Stimulated activated CD4-positive, alpha-beta T cell treated with anti-CD3 and anti-CD28 coated beads, Interleukin-15, amount 100 ng/mL, for 1 hour (primary cell): ENCODE measurements around the gene ATL2.
"Not testable (repeated sequence)": the region's sequence is repeated elsewhere in the genome, so short reads cannot be mapped to it uniquely, and the experiment has no call there.

Source experiments
- DNase-seq, 2 donors: peaks; one replicate each; pipeline ENCODE4 v3.0.0-alpha.2; 2020; ENCODE audit warnings: low read depth in 1 of 2, low spot score in 1 of 2

The ATL2 gene

DNA sequence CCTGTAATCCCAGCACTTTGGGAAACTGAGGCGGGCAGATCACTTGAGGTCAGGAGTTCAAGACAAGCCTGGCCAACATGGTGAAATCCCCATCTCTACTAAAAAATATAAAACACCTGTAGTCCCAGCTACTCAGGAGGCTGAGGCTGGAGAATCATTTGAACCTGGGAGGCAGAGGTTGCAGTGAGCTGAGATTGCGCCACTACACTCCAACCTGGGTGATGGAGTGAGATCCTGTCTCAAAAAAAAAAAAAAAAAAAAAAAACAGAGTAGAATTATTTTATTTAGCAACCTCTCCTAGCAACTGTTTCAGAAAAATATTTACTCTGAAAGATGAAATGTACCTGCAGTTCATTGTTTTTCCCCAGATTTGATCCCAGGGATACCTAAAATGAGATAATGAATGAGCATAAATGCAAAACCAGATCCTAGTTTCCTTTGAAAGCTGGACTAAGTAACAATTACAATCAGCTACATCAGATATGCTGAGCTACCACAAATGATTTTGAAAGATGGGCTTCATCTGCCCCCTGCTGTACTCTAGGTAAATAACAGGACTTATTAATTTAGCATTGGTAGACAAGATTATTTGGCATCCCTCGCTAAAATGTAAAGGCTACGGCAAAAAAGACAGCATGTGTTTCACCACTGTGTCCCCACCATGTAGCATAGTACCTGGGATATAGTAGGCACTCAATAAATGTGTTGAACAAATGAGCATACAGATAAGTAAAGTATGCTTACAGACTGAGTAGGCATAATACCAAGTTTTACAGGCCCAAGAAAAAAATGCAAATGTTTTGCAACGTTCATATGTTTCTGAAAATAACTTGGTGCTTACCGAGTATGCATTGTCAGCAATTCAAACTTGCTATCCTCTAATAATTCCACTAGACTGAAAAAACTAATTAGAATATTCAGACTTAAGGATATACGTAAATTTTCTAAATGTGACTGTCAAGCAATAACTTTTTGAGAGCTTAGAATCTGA, 102.5 kb downstream of the ATL2 start:
- DNase-seq = no peak

DNA sequence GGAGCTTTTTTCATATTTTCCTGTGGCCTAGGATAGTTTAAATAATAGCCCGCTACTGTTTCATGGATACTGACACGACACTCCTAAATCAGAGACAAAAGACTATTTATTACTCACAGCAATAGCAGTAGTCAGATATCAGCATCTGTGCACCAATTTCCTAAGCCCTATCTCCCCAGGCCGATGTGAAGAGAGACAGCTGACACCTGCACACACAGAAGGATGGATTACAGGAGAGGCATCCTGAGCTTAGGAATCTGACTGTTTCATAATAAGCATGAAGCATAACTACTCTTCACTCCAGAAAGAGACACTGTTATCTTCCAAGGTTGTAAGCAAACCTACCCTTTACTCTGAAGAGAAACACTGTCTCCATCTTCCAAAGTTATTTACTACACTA, 105.4 kb downstream of the ATL2 start:
- DNase-seq = no peak

DNA sequence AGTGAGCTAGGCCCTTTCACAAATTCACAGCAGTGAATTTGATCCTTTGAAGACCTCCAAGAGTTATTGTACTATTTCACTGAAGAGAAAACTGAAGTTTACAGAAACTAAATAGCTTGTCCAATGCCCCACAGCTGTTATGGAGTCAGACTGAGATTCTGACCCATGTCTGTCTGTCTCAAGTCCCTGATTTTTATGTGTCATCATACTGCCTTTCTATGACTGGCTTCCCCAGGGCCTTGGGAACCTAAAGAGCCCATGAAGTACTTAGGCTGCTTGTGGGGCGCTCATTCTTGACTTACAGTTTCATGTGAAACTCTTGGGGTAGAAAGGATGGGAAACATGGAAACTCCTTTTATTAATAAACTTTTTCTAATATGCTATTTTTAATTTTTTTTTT, 107.7 kb downstream of the ATL2 start:
- DNase-seq = no peak

DNA sequence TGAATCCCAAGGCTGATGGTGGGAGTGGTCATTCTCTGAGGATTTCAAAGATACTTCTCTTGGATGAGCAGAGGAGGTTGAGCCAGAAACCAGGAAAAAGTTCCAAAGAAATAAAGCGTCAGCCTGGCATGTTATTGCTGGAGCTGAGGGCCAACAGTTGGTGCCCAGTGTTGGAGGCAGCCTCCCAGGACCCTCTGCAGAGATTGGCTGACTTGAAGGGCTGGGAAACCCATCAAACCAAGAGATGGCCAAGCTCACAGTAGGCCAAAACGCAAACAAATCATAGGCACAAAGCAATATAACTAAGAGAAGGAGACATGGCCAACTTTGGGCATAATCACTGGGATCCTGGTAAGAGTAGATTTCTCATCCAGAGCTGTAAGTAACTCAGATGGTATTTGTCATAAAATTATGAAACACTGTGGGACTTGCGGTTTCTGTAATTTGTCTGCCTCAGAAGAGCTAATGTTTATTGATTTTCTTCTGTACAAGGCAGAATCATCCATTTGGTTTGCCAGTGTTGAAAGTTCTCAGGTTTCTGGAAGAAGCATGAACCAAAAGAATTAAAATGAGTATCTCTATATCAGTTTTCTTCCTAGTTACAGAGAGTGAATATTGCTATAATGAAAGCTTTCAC, 108.3 kb downstream of the ATL2 start:
- no peak for DNase-seq

DNA sequence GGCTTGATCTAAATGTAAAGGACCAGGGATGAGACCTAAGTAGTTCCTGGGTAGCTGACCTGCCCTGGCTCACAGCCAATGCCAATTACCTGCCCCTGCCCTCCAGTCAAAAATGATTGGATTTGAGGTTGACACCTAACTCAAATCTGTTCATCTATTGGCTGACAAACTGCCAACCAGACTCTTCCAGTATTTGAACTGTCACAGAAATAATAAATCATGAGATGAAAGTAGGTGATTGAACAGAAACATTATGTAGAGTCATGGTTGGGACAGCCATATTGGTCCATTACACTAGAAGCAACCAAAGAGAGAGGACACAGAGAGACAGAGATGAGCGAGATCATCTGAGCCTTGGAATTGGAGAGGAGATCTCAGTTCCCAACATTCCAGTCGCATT, 109.1 kb downstream of the ATL2 start:
- DNase-seq = no peak

DNA sequence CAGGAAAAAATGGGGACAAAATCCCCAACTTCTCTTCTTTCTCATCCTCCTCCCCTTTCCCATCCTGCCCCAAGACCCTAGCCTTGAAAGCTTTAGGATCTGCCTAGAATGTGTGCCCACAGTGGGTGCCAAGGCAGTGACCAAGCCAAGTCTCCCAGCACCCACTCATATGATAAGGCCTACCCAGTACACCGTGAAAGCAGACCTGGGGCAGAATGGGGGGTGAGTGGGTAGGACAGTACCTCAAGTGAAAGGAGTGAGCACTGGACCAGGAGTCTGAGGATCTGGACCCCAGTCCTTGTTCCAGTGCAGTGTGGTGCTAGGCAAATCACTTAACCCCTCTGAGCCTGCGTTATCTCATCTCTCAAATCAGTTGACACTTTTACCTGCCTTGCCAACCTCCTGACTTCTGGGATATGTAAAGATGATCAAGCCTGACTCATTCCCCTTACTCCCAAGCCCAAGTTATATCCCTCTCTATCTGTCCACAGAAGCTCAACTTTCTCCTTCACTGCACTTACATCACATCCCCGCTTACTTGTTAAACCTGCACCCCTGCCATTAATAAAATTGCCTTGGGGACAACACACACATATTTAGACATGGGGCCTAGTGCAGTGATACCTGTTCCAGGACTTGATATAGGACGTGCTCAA, 109.7 kb downstream of the ATL2 start:
- no peak for DNase-seq

DNA sequence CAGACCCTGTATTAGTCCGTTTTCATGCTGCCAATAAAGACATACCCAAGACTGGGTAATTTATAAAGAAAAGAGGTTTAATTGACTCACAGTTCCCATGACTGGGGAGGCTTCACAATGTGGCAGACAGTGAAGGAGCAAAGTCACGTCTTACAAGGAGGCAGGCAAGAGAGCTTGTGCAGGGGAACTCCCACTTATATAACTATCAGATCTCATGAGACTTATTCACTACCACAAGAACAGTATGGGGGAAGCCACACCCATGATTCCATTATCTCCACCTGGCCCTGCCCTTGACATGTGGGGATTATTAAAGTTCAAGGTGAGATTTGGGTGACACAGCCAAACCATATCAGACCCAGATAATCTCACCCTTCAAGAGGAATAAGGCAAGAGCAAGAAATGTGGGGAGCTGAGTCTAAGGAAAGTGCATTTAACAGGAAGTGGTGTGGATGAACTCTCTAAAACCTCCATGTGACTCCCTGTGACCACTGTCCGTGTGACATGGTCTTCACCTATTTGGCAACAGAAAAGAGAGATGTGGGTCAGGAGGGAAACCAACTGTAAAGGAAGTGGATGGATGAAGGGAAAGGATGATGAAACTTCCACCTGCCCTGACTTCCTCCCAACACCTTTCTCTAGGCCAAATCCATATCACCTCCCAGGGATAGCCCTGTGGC, 110.6 kb downstream of the ATL2 start:
- DNase-seq = no peak

DNA sequence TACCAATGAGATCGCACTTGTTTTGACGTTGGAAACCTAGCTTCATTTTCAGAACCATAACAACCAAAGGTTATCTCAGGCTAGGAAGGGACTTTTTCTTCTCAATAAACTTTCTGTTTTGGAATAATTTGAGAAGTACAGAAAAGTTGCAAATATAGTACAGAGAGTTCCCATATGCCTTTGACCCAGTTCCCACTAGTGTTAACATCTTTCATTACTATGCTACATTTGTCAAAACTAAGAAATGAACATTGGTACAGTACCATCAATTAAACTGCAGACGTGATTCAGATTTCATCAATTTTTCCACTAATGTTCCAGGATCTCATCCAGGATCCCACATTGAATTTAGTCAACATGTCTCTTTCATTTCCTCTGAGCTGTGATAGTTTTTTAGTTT, 111.6 kb downstream of the ATL2 start:
- DNase-seq = no peak

DNA sequence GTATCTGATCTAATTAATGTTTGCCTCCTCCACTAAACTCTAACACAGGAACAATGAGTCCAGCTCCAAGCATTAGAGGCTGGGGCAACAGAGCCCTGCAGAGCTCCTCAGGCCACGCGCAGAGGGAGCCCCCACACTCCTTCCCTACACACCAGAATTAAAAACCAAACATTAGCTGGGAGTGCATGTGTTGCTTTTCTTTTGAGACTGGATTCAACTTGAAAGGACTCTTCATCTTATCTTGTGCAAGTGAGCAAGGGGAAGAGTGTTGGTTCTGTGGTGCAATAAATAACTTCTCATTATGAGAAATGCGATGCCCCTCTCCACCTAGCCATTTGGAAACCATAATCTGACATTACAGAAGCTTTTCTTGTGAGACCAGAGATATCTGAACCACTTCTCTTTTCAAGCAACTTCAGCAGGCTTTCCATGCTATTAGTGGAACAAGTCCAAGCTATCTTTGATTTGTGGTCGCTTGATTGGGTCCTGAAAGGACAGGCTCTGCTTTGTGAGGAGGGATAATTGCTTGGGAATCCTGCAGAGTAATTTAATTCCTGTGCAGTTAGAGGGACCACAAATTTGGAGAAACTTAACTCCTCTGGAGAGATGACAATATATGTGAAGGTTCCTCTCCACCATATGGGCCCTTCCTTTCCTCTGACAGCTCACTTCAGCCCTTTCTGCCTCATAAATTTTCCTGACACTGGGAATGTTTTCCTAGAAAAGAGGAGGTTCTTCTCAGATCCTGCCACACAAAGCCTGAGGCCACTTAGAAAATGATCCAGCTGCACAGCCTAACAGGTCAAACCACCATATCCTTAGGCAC, 112.5 kb downstream of the ATL2 start:
- DNase-seq = no peak

DNA sequence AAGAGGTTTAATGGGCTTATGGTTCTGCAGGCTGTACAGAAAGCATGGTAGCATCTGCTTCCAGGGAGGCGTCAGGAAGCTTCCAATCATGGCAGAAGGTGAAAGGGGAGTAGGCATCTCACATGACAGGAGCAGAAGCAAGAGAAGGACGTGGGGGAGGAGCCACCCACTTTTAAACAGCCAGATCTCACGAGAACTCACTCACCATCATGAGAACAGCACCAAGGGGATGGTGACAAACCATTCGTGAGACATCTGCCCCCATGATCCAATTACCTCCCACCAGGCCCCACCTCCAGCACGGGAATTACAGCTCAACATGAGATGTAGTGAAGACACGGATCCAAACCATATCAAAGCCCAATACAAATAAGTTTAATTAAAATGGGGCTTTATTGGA, 113.8 kb downstream of the ATL2 start:
- no peak for DNase-seq

DNA sequence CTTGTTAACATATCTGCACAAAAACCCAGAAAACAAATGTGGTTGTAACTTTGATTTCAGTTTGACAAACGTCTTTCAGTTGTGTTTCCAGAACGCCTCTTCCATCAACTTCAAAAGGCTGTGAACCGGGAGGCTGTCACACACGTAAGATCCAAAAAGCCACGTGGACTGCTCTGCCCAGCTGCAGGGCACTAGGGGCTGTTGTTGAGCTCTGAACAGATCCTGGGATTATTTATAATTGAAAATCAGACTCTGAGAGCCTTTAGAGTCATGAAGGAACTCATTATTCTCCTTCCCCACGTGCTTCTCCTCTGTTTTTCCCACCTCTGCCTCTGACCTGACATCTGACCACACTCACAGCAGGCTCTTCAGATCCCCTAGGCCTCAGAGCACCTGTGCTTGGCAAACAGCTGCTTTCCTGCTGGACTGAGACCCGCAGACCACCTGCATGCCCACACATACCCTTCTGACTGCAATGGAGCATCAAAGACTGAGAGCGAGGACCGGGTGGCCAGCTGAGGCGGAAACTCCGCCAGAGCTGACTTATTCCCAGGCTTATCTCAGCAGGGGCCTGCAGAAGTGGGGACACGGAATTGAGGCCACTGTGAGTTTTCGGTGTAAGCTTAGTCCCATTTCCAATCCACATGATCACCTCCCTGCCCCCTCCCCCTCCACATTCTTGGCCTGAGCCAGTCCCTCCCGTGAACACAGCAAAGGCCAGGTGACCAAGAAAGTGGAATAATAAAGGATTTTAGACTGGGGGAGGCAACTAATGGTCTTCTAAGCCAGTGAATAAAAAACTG, 114.8 kb downstream of the ATL2 start:
- no peak for DNase-seq

DNA sequence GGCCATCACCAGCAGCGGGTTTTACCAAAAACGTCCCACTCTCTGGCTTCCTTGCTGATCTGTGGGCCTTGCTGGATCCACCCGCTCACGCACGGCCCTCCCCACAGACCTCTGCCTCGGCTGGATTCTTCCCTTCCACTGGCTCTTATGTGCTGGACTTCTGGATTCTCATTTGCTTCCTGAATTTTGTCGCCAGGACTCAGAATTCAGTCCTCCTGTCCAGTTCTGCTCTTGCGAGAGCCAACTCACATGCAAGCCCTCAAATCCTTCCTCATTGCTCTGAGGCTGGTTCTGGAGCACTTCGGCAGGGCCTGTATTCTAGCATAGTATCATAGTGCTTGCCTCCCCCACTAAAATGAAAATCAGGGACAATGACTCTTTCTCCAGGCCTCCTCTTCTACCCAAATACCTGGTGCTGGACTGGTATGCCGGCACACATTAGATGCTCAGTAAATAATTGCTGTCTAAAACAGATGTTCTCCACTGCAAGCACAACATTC, 115.5 kb downstream of the ATL2 start:
- no peak for DNase-seq

DNA sequence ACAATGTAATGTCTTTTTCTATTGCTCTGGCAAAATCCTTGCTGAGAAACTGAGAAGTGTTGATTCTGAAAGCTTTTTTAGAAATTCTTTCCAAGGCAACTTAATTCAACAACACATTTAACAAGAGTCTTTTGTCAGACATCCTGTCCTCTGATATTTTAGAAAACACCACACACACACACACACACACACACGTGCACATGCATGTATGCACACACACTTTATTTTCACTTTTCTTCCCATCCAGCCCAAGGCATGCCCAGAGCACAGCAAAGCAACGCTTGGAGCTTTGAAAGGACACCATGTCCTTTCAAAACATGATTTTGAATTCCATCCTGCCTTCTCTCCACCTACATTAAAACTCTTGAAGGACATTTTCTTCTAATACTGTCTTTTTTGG, 116.1 kb downstream of the ATL2 start:
- no peak for DNase-seq

DNA sequence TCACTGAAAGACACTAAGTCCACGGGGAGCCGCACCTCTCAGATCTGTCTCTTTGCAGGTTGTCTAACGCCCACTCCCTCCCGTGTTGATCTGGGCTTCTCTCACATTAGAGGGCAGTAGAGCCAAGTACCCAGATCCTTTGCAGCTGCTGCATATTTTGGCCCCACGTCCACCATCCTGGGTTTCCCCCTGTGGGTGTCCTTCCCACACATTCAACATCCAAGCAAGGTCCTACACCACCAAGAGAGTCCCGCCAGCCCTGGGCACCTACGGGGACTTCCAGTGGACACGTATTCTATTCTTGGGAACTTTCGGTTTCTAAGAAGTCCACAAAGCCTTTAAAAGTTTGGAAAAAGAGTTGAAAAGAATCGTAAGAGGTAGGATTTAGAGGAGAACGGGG, 116.6 kb downstream of the ATL2 start:
- DNase-seq = no peak

DNA sequence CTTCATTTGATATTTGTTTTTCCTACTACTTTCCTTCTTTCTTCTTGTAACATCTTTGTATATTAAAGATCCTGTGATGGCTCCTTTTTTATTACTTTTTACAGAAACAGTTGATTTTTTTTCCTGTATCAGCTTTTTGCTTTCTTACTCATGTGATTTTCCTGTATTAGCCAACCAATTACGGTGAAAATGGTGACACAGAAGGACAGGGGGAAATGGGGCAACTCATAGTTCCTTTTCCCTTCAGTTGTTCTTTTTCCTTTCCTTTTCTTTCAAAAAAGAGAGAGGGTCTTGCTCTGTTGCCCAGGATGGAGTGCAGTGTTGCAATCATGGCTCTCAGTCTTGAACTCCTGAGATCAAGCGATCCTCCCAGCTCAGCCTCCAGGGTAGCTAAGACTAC, 117.8 kb downstream of the ATL2 start:
- no peak for DNase-seq

DNA sequence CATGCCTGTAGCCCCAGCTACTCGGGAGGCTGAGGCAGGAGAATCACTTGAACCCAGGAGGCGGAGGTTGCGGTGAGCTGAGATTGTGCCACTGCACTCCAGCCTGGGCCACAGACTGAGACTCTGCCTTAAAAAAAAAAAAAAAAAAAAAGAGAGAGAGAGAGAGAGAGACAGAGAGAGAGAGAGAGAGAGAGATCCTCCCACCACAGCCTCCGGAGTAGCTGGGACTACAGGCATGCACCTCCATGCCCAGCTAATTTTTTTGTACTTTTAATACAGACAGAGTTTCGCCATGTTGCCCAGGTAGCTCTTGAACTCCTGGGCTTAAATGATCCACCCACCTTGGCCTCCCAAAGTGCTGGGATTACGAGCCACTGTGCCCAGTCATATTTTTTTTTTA, 119.4 kb downstream of the ATL2 start:
- DNase-seq = not testable (repeated sequence)

DNA sequence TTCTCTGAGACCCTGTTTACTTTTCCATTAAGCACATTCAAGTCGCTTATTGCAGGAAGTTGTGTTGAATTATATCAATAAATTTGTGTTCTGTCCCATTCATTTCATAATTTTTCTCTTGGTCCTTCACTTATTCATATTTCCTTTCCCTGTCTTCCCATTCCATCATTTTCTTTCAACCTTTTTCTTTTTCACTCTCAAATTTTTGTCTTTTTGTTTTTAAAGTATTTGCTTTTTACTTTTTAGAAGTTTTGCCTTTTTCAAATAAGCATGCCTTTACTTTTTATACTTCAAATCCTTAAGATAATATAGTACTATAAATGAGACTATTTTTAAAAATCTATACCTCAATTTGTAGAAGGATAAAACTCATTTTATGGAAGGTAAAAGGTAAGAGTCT, 120.5 kb downstream of the ATL2 start:
- no peak for DNase-seq

DNA sequence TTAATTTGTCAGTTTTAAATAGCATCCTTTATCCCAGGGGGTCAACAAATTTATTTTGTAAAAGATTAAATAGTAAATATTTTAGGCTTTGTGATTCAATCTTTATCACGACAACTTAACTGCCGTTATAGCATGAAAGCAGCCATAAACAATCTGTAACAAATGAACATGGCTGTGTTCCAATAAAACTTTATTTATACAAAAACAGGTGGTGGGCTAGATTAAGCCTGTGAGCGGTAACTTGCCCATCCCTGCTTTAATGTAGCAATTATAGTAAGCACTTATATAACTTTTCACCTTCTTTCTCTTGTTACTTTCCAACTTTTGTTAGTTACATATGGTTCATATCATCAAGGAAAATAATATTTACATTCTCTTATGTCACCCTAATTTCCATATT, 121.9 kb downstream of the ATL2 start:
- DNase-seq = no peak

DNA sequence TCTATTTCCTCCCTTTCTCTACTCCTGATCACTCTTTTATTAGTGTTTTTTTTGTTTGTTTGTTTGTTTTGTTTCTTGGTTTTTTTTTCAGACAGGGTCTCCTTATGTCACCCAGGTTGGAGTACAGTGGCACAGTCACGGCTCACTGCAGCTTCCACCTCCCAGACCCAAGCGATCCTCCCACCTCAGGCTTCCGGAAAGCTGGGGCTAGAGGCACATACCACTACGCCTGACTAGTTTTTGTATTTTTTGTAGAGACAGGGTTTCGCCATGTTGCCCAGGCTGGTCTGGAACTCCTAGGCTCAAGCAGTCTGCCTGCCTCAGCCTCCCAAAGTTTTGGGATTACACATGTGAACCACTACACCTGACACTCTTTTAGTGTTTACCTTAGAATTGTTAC, 122.3 kb downstream of the ATL2 start:
- no peak for DNase-seq

DNA sequence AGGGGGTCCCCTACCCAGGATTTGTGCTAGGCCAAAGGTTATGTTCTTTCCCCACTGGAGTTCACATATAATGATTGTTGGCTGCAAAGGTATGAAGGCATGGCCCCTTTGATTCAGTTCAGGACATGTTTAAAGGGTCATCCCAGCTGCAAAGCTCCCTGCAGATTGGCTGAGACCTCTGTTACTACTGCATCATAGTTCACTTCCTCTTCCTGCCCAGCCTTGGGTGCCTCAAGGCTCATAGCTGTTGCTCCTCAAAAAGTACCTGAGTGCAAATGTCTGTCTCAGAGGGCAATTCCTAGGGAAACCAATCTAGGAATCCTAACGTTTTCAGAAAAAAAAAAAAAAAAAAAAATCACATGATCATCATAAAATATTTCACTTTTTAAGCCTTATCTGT, 125.1 kb downstream of the ATL2 start:
- DNase-seq = no peak
